K562 (cell line): Measurements from ENCODE around the gene MYLIP. TPM values are rescaled to one million over a fixed set of nuclear protein-coding genes. Genes with fewer than 3 reads are reported as not detected.

ENCODE experiments used
- ATAC-seq: fragments of 200-7000 bp; cut with Tn5 transposase; 3 replicates; pipeline ENCODE4 v1.9.1; 2020; ENCODE audit warnings: moderate library complexity
- BruUV-seq: library from RNA; stranded (reverse); fragments of 400-500 nt; replicated peaks from 2 replicates; lab custom pipeline; 2021; lab: Mats Ljungman, UMichigan
- CTCF ChIA-PET: fragments of 300-600 bp; formaldehyde crosslinking; extraction: SDS; loops from one replicate; lab custom pipeline; 2021; ENCODE audit warnings: low intra/inter-chr PET ratio; lab: Yijun Ruan, JAX
- POLR2A ChIA-PET: fragments of 300-600, 350-650 bp; sonication (Branson Sonifier 250); formaldehyde crosslinking; extraction: SDS; loops from one replicate; lab custom pipeline; 2021; ENCODE audit warnings: antibody characterized with exemption, inconsistent platforms; lab: Yijun Ruan, JAX
- DNase-seq, 4 experiments: peaks; one replicate each; pipeline versions ENCODE4 v3.0.0 to v3.0.0-alpha.2; 2011 to 2018; ENCODE audit warnings: low spot score in 3 of 4, mixed read lengths in 3 of 4; ENCODE audit errors: extremely low read depth in 1 of 4
- FAIRE-seq: peaks from 2 replicates; lab custom pipeline; 2011; peaks lifted over from hg19 to GRCh38; lab: Jason Lieb, UNC
- H2AFZ ChIP-seq: 2 replicates; pipeline ENCODE4 v1.6.0; 2011; ENCODE audit warnings: low read depth, low read length, control low read depth, inconsistent platforms
- H3K27ac ChIP-seq: fragments of 200-600 bp; 3 replicates; pipeline ENCODE4 v1.8.0; 2011; ENCODE audit warnings: low read depth, mild to moderate bottlenecking, control low read depth, inconsistent platforms, low read length, moderate library complexity, mixed read lengths; ENCODE audit errors: extremely low read depth
- H3K27me3 ChIP-seq, 2 experiments: fragments of 300-600 bp in 1 of 2; 2 replicates in 1 of 2; 3 replicates in 1 of 2; pipeline versions ENCODE4 v1.6.0 to v1.8.0; 2011; ENCODE audit warnings: inconsistent platforms in 2 of 2, low read length in 2 of 2, mild to moderate bottlenecking in 1 of 2, mixed read lengths in 1 of 2, moderate library complexity in 1 of 2; ENCODE audit not compliant: control insufficient read depth in 2 of 2, insufficient read depth in 2 of 2
- H3K36me3 ChIP-seq: fragments of 300-600 bp; 3 replicates; pipeline ENCODE4 v1.8.0; 2011; ENCODE audit warnings: mild to moderate bottlenecking, low read length, inconsistent platforms; ENCODE audit not compliant: control insufficient read depth, insufficient read depth
- H3K4me1 ChIP-seq, 2 experiments: fragments of 200-600 bp in 1 of 2; replicated peaks in 1 of 2; 2 replicates in 1 of 2; 3 replicates in 1 of 2; pipeline versions ENCODE4 v1.5.1 to v1.8.0; 2011; ENCODE audit warnings: inconsistent platforms in 2 of 2, low read length in 2 of 2, mild to moderate bottlenecking in 1 of 2, mixed read lengths in 1 of 2, moderate library complexity in 1 of 2; ENCODE audit not compliant: control insufficient read depth in 2 of 2, insufficient read depth in 2 of 2
- H3K4me2 ChIP-seq: 2 replicates; pipeline ENCODE4 v1.6.1; 2011; ENCODE audit warnings: low read length, control low read depth, inconsistent platforms, mixed read lengths; ENCODE audit not compliant: insufficient read depth
- H3K4me3 ChIP-seq: fragments of 200-600 bp; sonication (generic), shearing (Covaris generic); 2 replicates; pipeline ENCODE4 v1.5.1; 2016; ENCODE audit warnings: control low read depth, inconsistent platforms
- H3K79me2 ChIP-seq: fragments of 200-600 bp; 3 replicates; pipeline ENCODE4 v1.8.0; 2011; ENCODE audit warnings: low read length, inconsistent platforms; ENCODE audit not compliant: control insufficient read depth, insufficient read depth
- H3K9ac ChIP-seq, 2 experiments: 2 replicates each; pipeline versions ENCODE4 v1.6.0 to v1.6.1; 2011; ENCODE audit warnings: low read depth in 2 of 2, low read length in 2 of 2, control low read depth in 1 of 2, inconsistent platforms in 1 of 2, mild to moderate bottlenecking in 1 of 2, mixed read lengths in 1 of 2; ENCODE audit not compliant: insufficient read depth in 1 of 2
- H3K9me1 ChIP-seq: one replicate; pipeline ENCODE4 v1.6.0; 2011; ENCODE audit warnings: inconsistent platforms, mild to moderate bottlenecking, low read length, moderate library complexity; ENCODE audit not compliant: control insufficient read depth, insufficient read depth
- H3K9me3 ChIP-seq: replicated peaks from 2 replicates; pipeline ENCODE4 v1.5.1; 2011; ENCODE audit warnings: low read depth, low read length, inconsistent platforms; ENCODE audit not compliant: control insufficient read depth, insufficient read depth
- H4K20me1 ChIP-seq: replicated peaks from 2 replicates; pipeline ENCODE4 v1.6.1; 2011; ENCODE audit warnings: low read length, inconsistent platforms, mixed read lengths; ENCODE audit not compliant: control insufficient read depth, insufficient read depth
- ATF3 ChIP-seq, 2 experiments: fragments of 450-650 bp in 1 of 2; sonication (generic) in 1 of 2; formaldehyde crosslinking in 1 of 2; IDR thresholded peaks in 1 of 2; conservative IDR thresholded peaks in 1 of 2; 2 replicates each; pipeline versions ENCODE4 v1.6.1 to v1.8.1; 2016 to 2023; ENCODE audit warnings: mild to moderate bottlenecking in 2 of 2, moderate library complexity in 2 of 2, inconsistent platforms in 1 of 2, missing genetic modification reagents in 1 of 2
- BRD9 ChIP-seq: fragments of 450-650 bp; IDR thresholded peaks from 2 replicates; pipeline ENCODE4 v1.6.1; 2018; ENCODE audit warnings: low read depth; ENCODE audit not compliant: partially characterized antibody
- ETV5 ChIP-seq: sonication (generic); formaldehyde crosslinking; IDR thresholded peaks from 2 replicates; pipeline ENCODE4 v1.4.0; 2020; ENCODE audit warnings: low read depth, mild to moderate bottlenecking, missing genetic modification reagents
- FUS ChIP-seq: fragments of 200-400 bp; formaldehyde crosslinking; optimal IDR thresholded peaks from 2 replicates; pipeline ENCODE3; 2017; ENCODE audit warnings: low read depth, low read length
- HNRNPK ChIP-seq: fragments of 200-400 bp; formaldehyde crosslinking; IDR thresholded peaks from one replicate; pipeline ENCODE4 v1.6.1; 2018; ENCODE audit warnings: mild to moderate bottlenecking, low read depth, low read length; ENCODE audit not compliant: poor library complexity, severe bottlenecking
- SMAD2 ChIP-seq: fragments of 150-350 bp; IDR thresholded peaks from 2 replicates; pipeline ENCODE4 v1.6.1; 2014; ENCODE audit warnings: low read depth, mild to moderate bottlenecking, low read length
- TAF1 ChIP-seq: IDR thresholded peaks from 2 replicates; pipeline ENCODE4 v1.6.1; 2011; ENCODE audit warnings: mild to moderate bottlenecking, low read length, moderate library complexity; ENCODE audit not compliant: insufficient read depth, control insufficient read depth, severe bottlenecking; ENCODE audit errors: extremely low read depth
- THRA ChIP-seq: fragments of 450-650 bp; IDR thresholded peaks from 2 replicates; pipeline ENCODE4 v1.6.1; 2017; ENCODE audit warnings: mild to moderate bottlenecking, moderate library complexity
- THRAP3 ChIP-seq: fragments of 450-650 bp; IDR thresholded peaks from 2 replicates; pipeline ENCODE4 v1.6.1; 2016; ENCODE audit warnings: mild to moderate bottlenecking, inconsistent platforms, borderline replicate concordance
- ZNF780A ChIP-seq: fragments of 250-450 bp; sonication (Bioruptor Pico); IDR thresholded peaks from 2 replicates; pipeline ENCODE4 v1.5.0; 2021; ENCODE audit warnings: mild to moderate bottlenecking
- WGBS: fragments of 100-300 bp; shearing (Covaris generic); methylation state at CpG from one replicate; pipeline ENCODE4 v1.1.6; 2016; ENCODE audit warnings: low coverage, mixed read lengths; ENCODE audit not compliant: insufficient coverage; ENCODE audit errors: missing lambda C conversion rate; 5-methylcytosine and 5-hydroxymethylcytosine counted together
- in situ Hi-C: fragments of 300-500 bp; cut with MboI; formaldehyde crosslinking; loops from 4 replicates; pipeline ENCODE4 v1.15.0; 2018; ENCODE audit warnings: inconsistent platforms, mixed read lengths
- intact Hi-C: fragments of 100-400 bp; cut with micrococcal nuclease; formaldehyde crosslinking; loops from 2 replicates; pipeline ENCODE4 v1.14.2; 2022
- polyA plus RNA-seq, 8 experiments: library from polyadenylated mRNA; depleted of rRNA in 4 of 8; stranded (reverse) in 5 of 8; unstranded in 3 of 8; fragments of >200 nt; fragmentation: Nextera tagmentation in 2 of 8; fragmentation: Illumina TruSeq in 1 of 8; extraction: Ambion mirVana in 2 of 8; extraction: Trizol in 1 of 8; gene quantifications; 2 replicates each; pipeline versions ENCODE4 v1.2.1 to v1.2.3, GENCODE V29; 2011 to 2014; ENCODE audit warnings: inconsistent platforms in 1 of 8, missing spikeins in 1 of 8
- total RNA-seq, 7 experiments: library from RNA; depleted of rRNA in 6 of 7; stranded (reverse); fragments of >200 nt in 6 of 7; fragmentation: Illumina TruSeq in 2 of 7; extraction: Trizol in 2 of 7; gene quantifications; 2 replicates each; pipeline versions ENCODE4 v1.2.1 to v1.2.3, GENCODE V29; 2011 to 2021; ENCODE audit warnings: low replicate concordance in 1 of 7
- TF ChIP-seq, protein P1 (sequence below): fragments of 250-450 bp; sonication (Bioruptor Pico); IDR thresholded peaks from 2 replicates; pipeline ENCODE4 v1.5.0; 2022; ENCODE audit warnings: mild to moderate bottlenecking

Gene MYLIP
- total and polyA plus RNA-seq, 9 of the 15 experiments (the other 6 are each of a cell fraction or from before 2014, with no cell fraction given), result 10.8 to 43.5 (median 31.5) TPM

DNA sequence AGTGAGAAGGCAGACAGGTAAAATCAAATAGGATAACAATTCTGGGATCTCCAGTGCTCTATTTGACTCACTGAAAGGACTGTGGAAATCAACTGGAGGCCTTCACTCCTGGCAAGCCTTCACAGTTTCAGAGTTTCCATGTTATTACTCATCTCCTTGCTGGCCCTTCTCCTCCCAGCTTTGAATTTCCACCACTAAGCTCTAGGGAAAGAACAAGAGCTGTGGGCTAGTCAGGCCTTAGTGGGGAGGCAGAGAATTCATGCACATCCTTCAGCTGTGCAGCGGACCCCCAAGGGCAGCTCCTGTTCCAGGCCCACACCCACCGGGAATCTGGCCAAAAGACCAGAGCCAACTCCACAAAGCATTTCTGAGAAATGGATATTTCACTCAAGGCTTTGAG lies 26.0 kb downstream of the MYLIP start (continued):
- TF ChIP-seq ZNF780A (CRISPR knock-in tag) (no peak), SMAD2 (no peak), BRD9 (no peak), FUS (no peak), HNRNPK (no peak), ETV5 (no peak)
- TF ChIP-seq, protein P1, sequence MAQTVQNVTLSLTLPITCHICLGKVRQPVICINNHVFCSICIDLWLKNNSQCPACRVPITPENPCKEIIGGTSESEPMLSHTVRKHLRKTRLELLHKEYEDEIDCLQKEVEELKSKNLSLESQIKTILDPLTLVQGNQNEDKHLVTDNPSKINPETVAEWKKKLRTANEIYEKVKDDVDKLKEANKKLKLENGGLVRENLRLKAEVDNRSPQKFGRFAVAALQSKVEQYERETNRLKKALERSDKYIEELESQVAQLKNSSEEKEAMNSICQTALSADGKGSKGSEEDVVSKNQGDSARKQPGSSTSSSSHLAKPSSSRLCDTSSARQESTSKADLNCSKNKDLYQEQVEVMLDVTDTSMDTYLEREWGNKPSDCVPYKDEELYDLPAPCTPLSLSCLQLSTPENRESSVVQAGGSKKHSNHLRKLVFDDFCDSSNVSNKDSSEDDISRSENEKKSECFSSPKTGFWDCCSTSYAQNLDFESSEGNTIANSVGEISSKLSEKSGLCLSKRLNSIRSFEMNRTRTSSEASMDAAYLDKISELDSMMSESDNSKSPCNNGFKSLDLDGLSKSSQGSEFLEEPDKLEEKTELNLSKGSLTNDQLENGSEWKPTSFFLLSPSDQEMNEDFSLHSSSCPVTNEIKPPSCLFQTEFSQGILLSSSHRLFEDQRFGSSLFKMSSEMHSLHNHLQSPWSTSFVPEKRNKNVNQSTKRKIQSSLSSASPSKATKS (CRISPR knock-in tag), result no peak

- H3K27me3 ChIP-seq, result no peaks in the 10 kb centered on the region
- POLR2A ChIA-PET, result interaction anchor here (0.8 to 2.0 kb wide), 8 partner anchors 10 to 109 kb away, joined by 3 to 15 read pairs (median 6); partner anchors contain the start of gene MYLIP
- DNase-seq, result peak in 2 of 4 experiments; percentile 18 to 33
- 23% methylated on average over 3 of the region's 3 CpGs for WGBS
- peak overlapping the region in 1 of 2 experiments; percentile 41; a peak in 2 of 4 replicates for H3K9ac ChIP-seq
- CTCF ChIA-PET, result no interaction called here
- no peaks in the 10 kb centered on the region for H3K9me3 ChIP-seq
- H2AFZ ChIP-seq, result peak overlapping the region; percentile 82
- in situ Hi-C loops (no loop called here), intact Hi-C loops (no loop called here)
- H3K4me2 ChIP-seq, result 0 out of 2 replicates have a peak overlapping the region, but pooled peaks have one; percentile 55
- H3K9me1 ChIP-seq, result no peaks in the 10 kb centered on the region
- FAIRE-seq, result peak; percentile 19
- no peak overlapping the region for H3K4me3 ChIP-seq
- BruUV-seq, result no TSS peak
- peaks cover 40% of the 10 kb centered on the region for H3K36me3 ChIP-seq
- ATAC-seq, result peak; percentile 16
- no peaks in the 10 kb centered on the region for H4K20me1 ChIP-seq
- peaks cover 7 to 16% of the 10 kb centered on the region in 2 experiments for H3K4me1 ChIP-seq
- H3K27ac ChIP-seq, result peak overlapping the region; percentile 55
- H3K79me2 ChIP-seq, result no peaks in the 10 kb centered on the region
- TF ChIP-seq THRA (no peak), THRAP3 (peak; percentile 77; the same call in 1 of the 2 replicates), ATF3 (IDR thresholded peaks at IDR 0.05) (peak; percentile 35; the same call in 1 of the 2 replicates), ATF3 (CRISPR knock-in tag; conservative IDR thresholded peaks at IDR 0.05) (no peak), TAF1 (no peak)
Measured at GRCh38 chr6:16157492-16157891, 28.6 kb downstream of the MYLIP start.
